Heart left ventricle (tissue), 16 donors: Measurements from ENCODE around the gene AK1. TPM values are rescaled to one million over a fixed set of nuclear protein-coding genes. Genes with fewer than 3 reads are reported as not detected.
A peak's percentile ranks its signal among the peaks of the same experiment; 100 is the strongest.

ENCODE experiments used
- ATAC-seq, 4 donors: fragments of 200-7000 bp; cut with Tn5 transposase; one replicate each; pipeline ENCODE4 v1.9.1; 2020 to 2022; ENCODE audit warnings: moderate library complexity in 4 of 4, mild to moderate bottlenecking in 3 of 4, moderate number of reproducible peaks in 1 of 4
- DNase-seq, 5 donors: peaks; one replicate each; pipeline ENCODE4 v3.0.0-alpha.2; 2020
- H3K27ac ChIP-seq, 12 donors: fragments of 200-600 bp; sonication (generic) in 4 of 12; one replicate each; pipeline versions ENCODE4 v1.5.0 to v1.8.0; 2016 to 2022; ENCODE audit warnings: mild to moderate bottlenecking in 2 of 12
- H3K27me3 ChIP-seq, 9 donors: fragments of 200-600 bp; sonication (generic) in 2 of 9; one replicate each; pipeline versions ENCODE4 v1.5.1 to v1.8.0; 2016 to 2022; ENCODE audit warnings: mild to moderate bottlenecking in 3 of 9
- H3K36me3 ChIP-seq, 9 donors: fragments of 200-600 bp; sonication (generic) in 2 of 9; one replicate each; pipeline versions ENCODE4 v1.5.0 to v1.8.0; 2018 to 2022; ENCODE audit warnings: mild to moderate bottlenecking in 2 of 9
- H3K4me1 ChIP-seq, 12 donors: fragments of 200-600 bp; sonication (generic) in 4 of 12; one replicate each; pipeline versions ENCODE4 v1.5.0 to v1.8.0; 2016 to 2022; ENCODE audit warnings: mild to moderate bottlenecking in 3 of 12
- H3K4me3 ChIP-seq, 12 donors: fragments of 200-600 bp; sonication (generic) in 4 of 12; one replicate each; pipeline versions ENCODE4 v1.5.0 to v1.8.0; 2017 to 2022; ENCODE audit warnings: mild to moderate bottlenecking in 9 of 12, moderate library complexity in 4 of 12
- H3K9me3 ChIP-seq, 12 donors: fragments of 200-600 bp; sonication (generic) in 4 of 12; one replicate each; pipeline versions ENCODE4 v1.5.0 to v1.8.0; 2016 to 2022; ENCODE audit warnings: mild to moderate bottlenecking in 1 of 12
- POLR2A ChIP-seq, 2 donors: fragments of 450-650 bp; IDR thresholded peaks; one replicate each; pipeline ENCODE4 v1.6.1; 2017; ENCODE audit warnings: antibody characterized with exemption in 2 of 2, mild to moderate bottlenecking in 2 of 2, moderate library complexity in 2 of 2
- WGBS, 4 donors: extraction: QIAGEN DNeasy Blood & Tissue Kit in 2 of 4; methylation state at CpG; one replicate each; pipeline versions ENCODE4 v1.1.5 to v1.1.7; 2013 to 2018; 5-methylcytosine and 5-hydroxymethylcytosine counted together
- intact Hi-C, 10 donors: fragments of 100-400 bp; cut with DNase I; formaldehyde crosslinking; loops; one replicate each; pipeline versions ENCODE4 v1.11.1 to v1.14.2; 2022
- polyA plus RNA-seq, 2 donors: library from polyadenylated mRNA; stranded (reverse); fragments of 200-250 nt; gene quantifications; one replicate each; pipeline ENCODE4 v1.2.3, GENCODE V29; 2013
- total RNA-seq, 9 donors: library from RNA; depleted of rRNA in 2 of 9; stranded (reverse); fragments of >200 nt in 2 of 9; fragmentation: NEBNext Ultra II Directional in 3 of 9; extraction: Animal tissue kit (Norgen Biotek cat#: 25700) in 3 of 9; gene quantifications; one replicate each; pipeline versions ENCODE4 v1.1.0 to v1.2.4, GENCODE V29; 2016 to 2023
- TF ChIP-seq, protein P1 (sequence below), 12 donors: fragments of 200-600 bp; sonication (generic) in 4 of 12; IDR thresholded peaks; one replicate each; pipeline versions ENCODE4 v1.5.0 to v1.8.0; 2018 to 2022; ENCODE audit warnings: antibody characterized with exemption in 12 of 12, mild to moderate bottlenecking in 5 of 12
- donor health status: ischemic (EF 13 %, LVEDD 7.1; RV severe dilation, severe dysfunction).
- donor health status: healthy with polysubstance abuse.
- donor health status: DM: no; HTN: yes; CAD: no.
- donor health status: DM: no; HTN: no; CAD: no.
- donor health status: ischemic (EF 25% LVEDD 6.9; RV normal size, moderate dysfunction).
- donor health status: ischemic (EF 25% LVEDD 5.7; RV mildly dilated, moderate dysfunction).
- donor health status: healthy.
- donor health status: DM: yes; HTN: yes; CAD: no.
- donor health status: ischemic (EF 35%, LVEDD 5.7; RV mildly dilated, moderate dysfunction).
- donor health status: nonischemic (EF 11% LVEDD 7.7; RV severe dilation, severe dysfunction).
- donor health status: DM: yes; HTN: yes; CAD: no.
- donor health status: PGD.
- donor health status: ischemic (EF 29% LVEDD 5.4; RV normal size, mild dysfunction).
- donor health status: nonischemic (EF 23%, LVEDD 6.1; RV moderate dilation, normal function).

The AK1 gene
- total and polyA plus RNA-seq, 11 donors, result 312 to 1,060 (median 586) TPM

DNA sequence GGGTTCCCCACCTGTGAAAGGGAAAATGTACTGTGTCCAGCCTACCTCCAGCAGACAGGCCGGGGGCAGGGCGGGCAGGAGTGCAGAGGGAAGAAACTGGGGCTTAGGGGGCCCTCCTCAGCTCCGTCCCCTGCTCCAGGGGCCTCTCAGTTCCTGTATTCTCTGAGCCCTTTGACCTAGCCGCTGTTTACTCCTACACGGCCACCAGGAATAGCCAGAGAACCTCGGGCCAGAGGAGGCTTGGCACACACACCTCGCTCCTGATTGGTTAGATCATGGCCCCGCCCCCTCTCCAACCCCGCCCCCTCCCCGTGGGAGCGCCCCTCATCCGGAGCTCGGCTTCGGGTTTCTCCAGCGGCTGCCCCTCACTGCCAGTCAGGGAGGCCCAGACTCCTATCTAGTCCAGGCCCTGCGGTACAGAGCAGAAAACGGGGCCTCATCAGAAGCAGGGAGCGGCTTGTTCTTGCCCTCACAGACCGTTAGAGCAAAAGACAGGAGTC is 19.8 kb upstream of the AK1 start:
- peak; percentile 85 to 91 (median 87) for DNase-seq
- peak overlapping the region; percentile 84 to 97 (median 93) for H3K27ac ChIP-seq
- TF ChIP-seq, protein P1, sequence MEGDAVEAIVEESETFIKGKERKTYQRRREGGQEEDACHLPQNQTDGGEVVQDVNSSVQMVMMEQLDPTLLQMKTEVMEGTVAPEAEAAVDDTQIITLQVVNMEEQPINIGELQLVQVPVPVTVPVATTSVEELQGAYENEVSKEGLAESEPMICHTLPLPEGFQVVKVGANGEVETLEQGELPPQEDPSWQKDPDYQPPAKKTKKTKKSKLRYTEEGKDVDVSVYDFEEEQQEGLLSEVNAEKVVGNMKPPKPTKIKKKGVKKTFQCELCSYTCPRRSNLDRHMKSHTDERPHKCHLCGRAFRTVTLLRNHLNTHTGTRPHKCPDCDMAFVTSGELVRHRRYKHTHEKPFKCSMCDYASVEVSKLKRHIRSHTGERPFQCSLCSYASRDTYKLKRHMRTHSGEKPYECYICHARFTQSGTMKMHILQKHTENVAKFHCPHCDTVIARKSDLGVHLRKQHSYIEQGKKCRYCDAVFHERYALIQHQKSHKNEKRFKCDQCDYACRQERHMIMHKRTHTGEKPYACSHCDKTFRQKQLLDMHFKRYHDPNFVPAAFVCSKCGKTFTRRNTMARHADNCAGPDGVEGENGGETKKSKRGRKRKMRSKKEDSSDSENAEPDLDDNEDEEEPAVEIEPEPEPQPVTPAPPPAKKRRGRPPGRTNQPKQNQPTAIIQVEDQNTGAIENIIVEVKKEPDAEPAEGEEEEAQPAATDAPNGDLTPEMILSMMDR (IDR thresholded peaks at IDR 0.05), result no peak
- peak in 1 of 2 donors; percentile 11 for TF ChIP-seq POLR2A (IDR thresholded peaks at IDR 0.05)
- peak; percentile 80 to 93 (median 84) for ATAC-seq
- H3K4me1 ChIP-seq, result peaks cover 0 to 40% (median 31%) of the 10 kb centered on the region in 12 donors
- no peaks in the 10 kb centered on the region for H3K27me3 ChIP-seq
- peaks cover 0 to 42% (median 40%) of the 10 kb centered on the region in 9 donors for H3K36me3 ChIP-seq
- peaks cover 0 to 14% (median 8%) of the 10 kb centered on the region in 12 donors for H3K9me3 ChIP-seq
- H3K4me3 ChIP-seq, result peak overlapping the region in 10 of 12 donors; percentile 25 to 98 (median 96)
- 9 to 24% (median 13%) methylated on average over 7 to 19 of the region's 19 CpGs for WGBS, 4 donors
- intact Hi-C loops, result no loop called here

DNA sequence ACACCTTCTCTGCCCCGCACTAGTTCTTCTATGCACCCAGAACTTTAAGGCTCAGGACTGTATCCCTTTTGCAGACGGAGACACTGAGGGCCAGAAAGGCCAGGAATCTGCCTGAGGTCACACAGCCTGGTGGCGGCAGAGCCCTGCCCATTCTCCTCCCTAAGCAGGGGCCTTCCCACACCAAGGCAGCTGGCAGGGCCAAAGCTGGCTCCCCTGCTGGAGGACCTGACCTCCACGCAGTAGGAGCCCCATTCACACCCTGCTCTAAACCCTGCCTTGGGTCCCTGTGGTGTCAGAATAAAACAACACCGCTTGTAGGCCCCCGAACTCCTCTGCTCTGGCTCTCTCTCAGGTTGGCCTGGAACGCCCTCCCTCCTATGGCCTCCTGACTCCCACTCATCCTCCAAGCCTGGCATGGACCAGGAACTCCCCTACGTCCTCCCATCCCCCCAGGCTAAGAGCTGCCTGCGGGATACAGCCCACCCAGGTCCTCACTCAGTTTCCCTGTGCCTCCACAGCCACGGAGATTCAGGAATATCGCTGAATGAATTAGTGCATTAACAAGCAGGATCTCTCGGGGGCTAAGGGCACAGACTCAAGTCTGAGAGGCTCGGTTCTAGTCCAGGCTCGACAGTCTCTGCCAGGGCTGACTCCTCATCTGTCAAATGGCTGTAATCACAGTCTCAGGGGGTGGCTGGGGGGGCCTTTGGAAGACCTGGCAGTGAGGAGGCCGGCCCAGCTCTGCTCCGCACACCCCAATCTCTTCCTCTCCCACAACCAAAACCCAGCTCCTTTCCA is 19.1 kb upstream of the AK1 start:
- Histone ChIP-seq H3K4me1 (peaks cover 0 to 40% (median 31%) of the 10 kb centered on the region in 12 donors), H3K4me3 (peak overlapping the region in 10 of 12 donors; percentile 25 to 98 (median 96)), H3K27me3 (no peaks in the 10 kb centered on the region), H3K36me3 (peaks cover 0 to 48% (median 46%) of the 10 kb centered on the region in 9 donors), H3K9me3 (peaks cover 0 to 14% (median 8%) of the 10 kb centered on the region in 12 donors), H3K27ac (peak overlapping the region; percentile 84 to 97 (median 93))
- DNase-seq (peak in 1 of 5 donors; percentile 45), ATAC-seq (no peak)
- TF ChIP-seq, protein P1 (IDR thresholded peaks at IDR 0.05), result no peak
- TF ChIP-seq POLR2A (IDR thresholded peaks at IDR 0.05), result no peak
- intact Hi-C loops, result no loop called here
- WGBS, 4 donors, result 58 to 75% (median 69%) methylated on average over 14 to 16 of the region's 16 CpGs

- H3K27me3 ChIP-seq, result no peaks in the 10 kb centered on the region
- intact Hi-C loops, result no loop called here
- DNase-seq (peak in 1 of 5 donors; percentile 18), ATAC-seq (no peak)
- 96 to 97% (median 97%) methylated on average over 8 of the region's 8 CpGs for WGBS, 4 donors
- peaks cover 0 to 53% (median 51%) of the 10 kb centered on the region in 9 donors for H3K36me3 ChIP-seq
- H3K4me1 ChIP-seq, result peaks cover 0 to 40% (median 31%) of the 10 kb centered on the region in 12 donors
- no peak overlapping the region for H3K4me3 ChIP-seq
- no peak for TF ChIP-seq POLR2A (IDR thresholded peaks at IDR 0.05)
- TF ChIP-seq, protein P1 (IDR thresholded peaks at IDR 0.05), result no peak
- peaks cover 0 to 14% (median 8%) of the 10 kb centered on the region in 12 donors for H3K9me3 ChIP-seq
- no peak overlapping the region for H3K27ac ChIP-seq
Measured at GRCh38 chr9:127895811-127896210, 18.3 kb upstream of the AK1 start.

DNA sequence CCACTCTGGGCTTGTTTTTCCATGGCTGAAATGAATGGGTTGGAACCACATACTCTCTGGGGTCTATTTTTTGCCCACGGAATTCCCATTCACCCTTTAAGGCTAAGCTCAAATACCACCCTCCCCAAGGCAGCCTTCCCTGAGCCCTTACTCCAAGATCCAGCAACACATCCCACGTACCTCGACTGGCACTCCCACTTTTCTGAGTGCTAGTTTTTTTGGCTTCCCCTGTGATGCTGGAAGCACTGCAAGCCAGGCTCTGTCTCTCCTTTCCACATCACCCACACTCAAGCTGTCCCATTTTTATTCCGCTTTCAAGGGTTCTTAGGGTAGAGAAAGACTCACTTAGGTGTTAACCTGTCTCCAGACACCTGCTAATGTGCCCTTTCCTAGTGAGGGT is 15.9 kb upstream of the AK1 start:
- no peak overlapping the region for H3K27ac ChIP-seq
- no peaks in the 10 kb centered on the region for H3K27me3 ChIP-seq
- H3K9me3 ChIP-seq, result peaks cover 0 to 14% (median 8%) of the 10 kb centered on the region in 12 donors
- DNase-seq, result no peak
- H3K4me3 ChIP-seq, result no peak overlapping the region
- peaks cover 0 to 26% (median 21%) of the 10 kb centered on the region in 12 donors for H3K4me1 ChIP-seq
- peaks cover 0 to 77% (median 71%) of the 10 kb centered on the region in 9 donors for H3K36me3 ChIP-seq
- 95 to 99% (median 98%) methylated on average over 4 of the region's 4 CpGs for WGBS, 4 donors
- TF ChIP-seq, protein P1 (IDR thresholded peaks at IDR 0.05), result no peak
- TF ChIP-seq POLR2A (IDR thresholded peaks at IDR 0.05), result no peak
- intact Hi-C loops, result no loop called here
- ATAC-seq, result no peak
